ENCODE measurements around the gene IL13RA1.

- TF ChIP-seq POLR2A (IDR thresholded peaks at IDR 0.05; ENCODE audit: low read depth) (no peak), POLR2AphosphoS5 (IDR thresholded peaks at IDR 0.05) (no peak)
These were observed 97.8 kb downstream of the IL13RA1 start for GRCh38 chrX:118825227-118825626.
